K562 (cell line): ENCODE results near the gene GSTM1. TPM values are rescaled to one million over a fixed set of nuclear protein-coding genes. Genes with fewer than 3 reads are reported as not detected.
A peak's percentile ranks its signal among the peaks of the same experiment; 100 is the strongest.

Experiments
- ATF4 ChIP-seq: fragments of 450-650 bp; formaldehyde crosslinking; IDR thresholded peaks from 2 replicates; pipeline ENCODE4 v1.4.0; 2022; ENCODE audit warnings: mild to moderate bottlenecking, moderate library complexity
- CHAMP1 ChIP-seq: fragments of 450-650 bp; IDR thresholded peaks from 2 replicates; pipeline ENCODE4 v1.6.1; 2016; ENCODE audit warnings: mild to moderate bottlenecking
- GABPB2 ChIP-seq: fragments of 250-450 bp; sonication (Bioruptor Pico); conservative IDR thresholded peaks from 2 replicates; pipeline ENCODE4 v1.5.1; 2021; ENCODE audit warnings: mild to moderate bottlenecking
- MAFG ChIP-seq: fragments of 450-650 bp; conservative IDR thresholded peaks from 2 replicates; pipeline ENCODE4 v1.6.1; 2016; ENCODE audit warnings: missing genetic modification characterization, missing compliant biosample characterization
- POU5F1 ChIP-seq: fragments of 150-350 bp; IDR thresholded peaks from 2 replicates; pipeline ENCODE4 v1.6.1; 2014; ENCODE audit warnings: borderline replicate concordance, low read length, low read depth, mild to moderate bottlenecking; ENCODE audit not compliant: partially characterized antibody
- RBM17 ChIP-seq: fragments of 200-400 bp; formaldehyde crosslinking; IDR thresholded peaks from 2 replicates; pipeline ENCODE4 v1.6.1; 2017; ENCODE audit warnings: low read depth, mild to moderate bottlenecking, low read length, borderline replicate concordance
- SMAD2 ChIP-seq: fragments of 150-350 bp; IDR thresholded peaks from 2 replicates; pipeline ENCODE4 v1.6.1; 2014; ENCODE audit warnings: low read depth, mild to moderate bottlenecking, low read length
- SMC3 ChIP-seq: conservative IDR thresholded peaks from 2 replicates; pipeline ENCODE4 v1.6.1; 2011; ENCODE audit warnings: low read depth, low read length, improper control_type of control experiment; ENCODE audit not compliant: insufficient read depth
- TSC22D4 ChIP-seq: fragments of 450-650 bp; IDR thresholded peaks from 2 replicates; pipeline ENCODE4 v1.6.1; 2016; ENCODE audit warnings: missing genetic modification characterization, missing biosample characterization, control low read depth
- ZBTB12 ChIP-seq: fragments of 250-450 bp; sonication (Bioruptor Pico); IDR thresholded peaks from 2 replicates; pipeline ENCODE4 v1.4.0; 2020
- ZNF174 ChIP-seq: fragments of 250-450 bp; sonication (Bioruptor Pico); IDR thresholded peaks from 2 replicates; pipeline ENCODE4 v1.4.0; 2020; ENCODE audit warnings: mild to moderate bottlenecking
- ZNF197 ChIP-seq: fragments of 200-800 bp; sonication (Bioruptor generic); IDR thresholded peaks from 2 replicates; pipeline ENCODE4 v1.6.1; 2016; ENCODE audit warnings: low read depth, missing genetic modification characterization, missing compliant biosample characterization
- ZNF280A ChIP-seq: fragments of 450-650 bp; IDR thresholded peaks from 2 replicates; pipeline ENCODE4 v1.6.1; 2018; ENCODE audit warnings: mild to moderate bottlenecking, low read depth; ENCODE audit not compliant: partially characterized antibody
- ZNF512 ChIP-seq: IDR thresholded peaks from 2 replicates; pipeline ENCODE4 v1.6.1; 2016; ENCODE audit warnings: missing genetic modification characterization, missing compliant biosample characterization
- ZNF609 ChIP-seq: sonication (generic); formaldehyde crosslinking; IDR thresholded peaks from 2 replicates; pipeline ENCODE4 v1.8.1; 2023; ENCODE audit warnings: missing genetic modification reagents, mild to moderate bottlenecking, borderline replicate concordance
- polyA plus RNA-seq, 8 experiments: library from polyadenylated mRNA; depleted of rRNA in 4 of 8; stranded (reverse) in 5 of 8; unstranded in 3 of 8; fragments of >200 nt; fragmentation: Nextera tagmentation in 2 of 8; fragmentation: Illumina TruSeq in 1 of 8; extraction: Ambion mirVana in 2 of 8; extraction: Trizol in 1 of 8; gene quantifications; 2 replicates each; pipeline versions ENCODE4 v1.2.1 to v1.2.3, GENCODE V29; 2011 to 2014; ENCODE audit warnings: inconsistent platforms in 1 of 8, missing spikeins in 1 of 8
- total RNA-seq, 7 experiments: library from RNA; depleted of rRNA in 6 of 7; stranded (reverse); fragments of >200 nt in 6 of 7; fragmentation: Illumina TruSeq in 2 of 7; extraction: Trizol in 2 of 7; gene quantifications; 2 replicates each; pipeline versions ENCODE4 v1.2.1 to v1.2.3, GENCODE V29; 2011 to 2021; ENCODE audit warnings: low replicate concordance in 1 of 7

GSTM1 gene
- total and polyA plus RNA-seq, 9 of the 15 experiments (the other 6 are each of a cell fraction or from before 2014, with no cell fraction given): not detected

GRCh38 chr1:109719337-109719837, 31.8 kb downstream of the GSTM1 start (continued):
- TF ChIP-seq ZNF609 (CRISPR knock-in tag) (no peak), RBM17 (no peak), SMC3 (no peak), POU5F1 (no peak), ATF4 (CRISPR knock-in tag) (no peak), ZNF280A (no peak), SMAD2 (no peak), ZBTB12 (CRISPR knock-in tag) (0 out of 2 replicates have a peak, but pooled peaks have one; percentile 14), TSC22D4 (tag) (no peak), MAFG (peak; percentile 100), ZNF197 (CRISPR knock-in tag) (no peak), ZNF174 (CRISPR knock-in tag) (no peak), CHAMP1 (peak; percentile 38; the same call in 1 of the 2 replicates), ZNF512 (tag) (no peak), GABPB2 (no peak)
